Measurements from ENCODE around the gene LGALS3.

The LGALS3 gene

DNA sequence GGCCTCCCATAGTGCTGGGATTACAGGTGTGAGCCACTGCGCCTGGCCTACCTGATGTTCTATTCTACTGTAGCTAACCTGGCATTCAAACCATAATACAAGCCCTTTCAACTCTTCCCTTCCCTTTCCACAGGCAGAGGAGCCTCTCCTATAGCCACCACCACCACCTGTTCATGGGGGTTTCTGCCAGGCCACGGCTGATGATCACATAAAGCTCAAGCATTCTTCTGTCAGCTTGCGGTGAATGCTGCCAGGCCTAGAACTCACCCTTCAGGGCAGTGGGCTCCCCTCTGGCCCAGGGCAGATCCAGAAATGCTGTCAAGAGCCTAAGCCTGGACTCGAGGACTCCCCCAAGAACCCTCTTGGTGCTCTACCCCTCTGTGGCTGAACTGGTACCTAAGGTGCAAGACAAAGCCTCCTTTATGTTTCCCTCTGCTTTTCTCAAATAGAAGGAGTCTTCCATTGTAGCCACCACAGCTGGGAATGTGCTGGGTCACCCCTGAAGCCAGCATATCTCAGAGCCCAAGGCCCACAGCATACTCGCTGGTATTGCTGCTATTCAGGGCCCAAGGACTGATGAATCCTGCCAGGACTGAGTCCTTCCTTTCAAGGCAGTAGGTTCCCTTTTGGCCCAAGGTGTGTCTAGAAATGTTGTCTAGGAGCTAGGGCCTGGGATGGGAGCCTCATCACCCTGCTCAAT lies 65.8 kb downstream of the LGALS3 start:
- DNase-seq = no peak

Measured in NCI-H2227 treated with DMSO at 0.1 percent for 48 hours (cell line).